HG03060 (cell line): ENCODE results near the gene MACC1.
A peak's percentile ranks its signal among the peaks of the same experiment; 100 is the strongest.

Experiments used
- ATAC-seq: cut with Tn5 transposase; IDR thresholded peaks from one replicate; pipeline ENCODE4 v1.9.1; 2021; ENCODE audit warnings: low read depth, moderate number of reproducible peaks; ENCODE audit not compliant: unreplicated experiment

MACC1 gene, protein sequence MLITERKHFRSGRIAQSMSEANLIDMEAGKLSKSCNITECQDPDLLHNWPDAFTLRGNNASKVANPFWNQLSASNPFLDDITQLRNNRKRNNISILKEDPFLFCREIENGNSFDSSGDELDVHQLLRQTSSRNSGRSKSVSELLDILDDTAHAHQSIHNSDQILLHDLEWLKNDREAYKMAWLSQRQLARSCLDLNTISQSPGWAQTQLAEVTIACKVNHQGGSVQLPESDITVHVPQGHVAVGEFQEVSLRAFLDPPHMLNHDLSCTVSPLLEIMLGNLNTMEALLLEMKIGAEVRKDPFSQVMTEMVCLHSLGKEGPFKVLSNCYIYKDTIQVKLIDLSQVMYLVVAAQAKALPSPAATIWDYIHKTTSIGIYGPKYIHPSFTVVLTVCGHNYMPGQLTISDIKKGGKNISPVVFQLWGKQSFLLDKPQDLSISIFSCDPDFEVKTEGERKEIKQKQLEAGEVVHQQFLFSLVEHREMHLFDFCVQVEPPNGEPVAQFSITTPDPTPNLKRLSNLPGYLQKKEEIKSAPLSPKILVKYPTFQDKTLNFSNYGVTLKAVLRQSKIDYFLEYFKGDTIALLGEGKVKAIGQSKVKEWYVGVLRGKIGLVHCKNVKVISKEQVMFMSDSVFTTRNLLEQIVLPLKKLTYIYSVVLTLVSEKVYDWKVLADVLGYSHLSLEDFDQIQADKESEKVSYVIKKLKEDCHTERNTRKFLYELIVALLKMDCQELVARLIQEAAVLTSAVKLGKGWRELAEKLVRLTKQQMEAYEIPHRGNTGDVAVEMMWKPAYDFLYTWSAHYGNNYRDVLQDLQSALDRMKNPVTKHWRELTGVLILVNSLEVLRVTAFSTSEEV

DNA sequence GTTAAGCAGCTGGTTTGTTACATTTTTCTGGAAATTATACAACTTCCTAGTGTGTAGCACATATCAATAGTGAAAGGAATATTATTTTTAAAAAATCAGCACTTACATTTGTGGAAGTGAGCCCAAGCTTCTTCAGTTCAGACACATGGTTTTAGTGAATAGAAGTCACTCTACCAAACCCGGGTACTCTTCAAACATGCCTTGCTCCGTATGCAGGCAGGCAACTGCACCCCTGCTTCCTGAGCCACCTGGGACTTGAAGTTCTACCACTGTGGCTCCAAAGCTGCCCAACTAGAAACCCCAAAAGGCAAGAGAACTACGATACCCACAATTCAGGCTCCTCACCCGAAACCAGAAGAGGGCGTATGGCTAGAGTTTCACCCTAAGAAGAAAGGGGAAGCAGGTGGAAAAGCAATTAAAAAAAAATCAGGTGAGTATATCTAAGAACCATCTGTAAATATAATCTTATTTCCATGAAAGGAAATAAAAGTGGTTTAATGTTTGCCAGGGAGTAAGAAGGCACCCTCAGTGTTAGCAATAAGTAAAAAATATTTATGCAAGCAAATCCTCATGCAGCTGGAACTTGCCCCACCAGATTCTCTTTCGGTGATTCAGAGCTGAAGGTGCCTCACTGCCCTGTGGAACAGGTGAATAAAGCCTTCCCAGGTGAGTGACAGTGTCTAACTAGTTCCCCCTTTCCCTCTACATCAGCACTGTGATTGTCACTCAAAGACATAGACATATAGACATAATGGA, at the start of gene MACC1:
Gene MACC1, minus strand, starts transcription at position 192 of the 756 bp plus-strand sequence. CDS start 55,522 bp downstream, outside the sequence.
- peak; percentile 28 for ATAC-seq

- ATAC-seq = no peak
These were observed 47.4 kb upstream of the MACC1 start for GRCh38 chr7:20264623-20265022.

DNA sequence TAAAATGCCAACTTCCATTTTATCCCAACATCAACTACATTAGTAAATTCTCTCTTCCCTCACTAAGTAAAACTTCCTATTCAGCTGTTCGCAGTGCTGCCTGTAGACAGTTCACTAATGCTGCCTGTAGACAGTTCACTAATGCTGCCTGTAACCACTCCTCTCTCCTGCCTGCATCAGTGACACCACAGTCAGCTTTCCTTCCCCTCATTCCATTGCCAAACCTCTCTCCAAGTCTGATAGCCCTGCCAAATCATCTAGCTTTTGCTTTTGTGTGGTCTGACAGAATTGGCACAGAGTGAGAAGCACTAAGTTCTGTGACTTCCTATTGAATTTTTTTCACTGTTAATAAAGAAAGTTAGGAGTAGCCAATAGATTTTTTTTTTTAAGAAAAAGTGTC, 43.0 kb upstream of the MACC1 start:
- no peak for ATAC-seq

DNA sequence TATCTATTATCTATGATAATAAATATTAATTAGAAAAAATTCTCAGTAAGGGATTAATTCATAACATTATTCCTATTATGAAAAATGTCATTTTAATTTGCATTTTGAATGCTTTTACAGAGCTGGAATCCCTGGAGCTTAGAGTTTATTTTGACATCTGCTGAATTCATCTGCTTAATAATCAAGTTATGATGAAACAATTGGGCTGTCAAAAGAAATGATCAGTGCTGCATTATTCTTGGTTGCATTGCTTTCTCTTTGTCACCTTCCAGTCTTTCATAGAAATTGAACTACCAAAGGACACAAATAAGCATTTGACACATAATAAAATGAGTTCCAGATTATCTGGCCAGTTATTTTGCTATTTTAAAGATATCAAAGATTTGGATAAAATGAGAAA, 40.0 kb upstream of the MACC1 start:
- ATAC-seq = no peak

- ATAC-seq = no peak
These were observed 32.7 kb upstream of the MACC1 start for GRCh38 chr7:20249920-20250319.

GRCh38 chr7:20249376-20249775, 32.2 kb upstream of the MACC1 start:
- no peak for ATAC-seq

DNA sequence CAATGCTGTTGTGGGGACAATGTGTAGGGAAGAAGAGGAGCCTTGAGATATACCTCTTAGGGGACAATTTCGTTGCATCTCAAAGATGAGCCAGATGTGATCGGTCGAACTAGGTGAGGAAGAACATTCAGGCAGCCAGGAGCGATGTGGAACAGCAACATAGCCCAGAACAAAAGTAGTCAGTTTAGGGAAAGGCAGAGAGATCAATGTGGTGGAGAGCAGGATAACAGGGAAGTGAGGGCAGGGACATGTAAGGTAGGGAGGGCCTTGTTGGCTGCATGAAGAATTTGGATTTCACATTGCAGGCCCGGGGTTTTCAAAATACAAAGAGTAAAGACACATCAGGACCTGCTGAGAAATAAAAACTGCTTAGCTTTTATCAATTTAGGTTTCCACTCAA, 29.1 kb upstream of the MACC1 start:
- no peak for ATAC-seq

- no peak for ATAC-seq
These were observed 27.3 kb upstream of the MACC1 start for GRCh38 chr7:20244334-20245120.

- ATAC-seq = no peak
These were observed 24.7 kb upstream of the MACC1 start for GRCh38 chr7:20241911-20242261.

DNA sequence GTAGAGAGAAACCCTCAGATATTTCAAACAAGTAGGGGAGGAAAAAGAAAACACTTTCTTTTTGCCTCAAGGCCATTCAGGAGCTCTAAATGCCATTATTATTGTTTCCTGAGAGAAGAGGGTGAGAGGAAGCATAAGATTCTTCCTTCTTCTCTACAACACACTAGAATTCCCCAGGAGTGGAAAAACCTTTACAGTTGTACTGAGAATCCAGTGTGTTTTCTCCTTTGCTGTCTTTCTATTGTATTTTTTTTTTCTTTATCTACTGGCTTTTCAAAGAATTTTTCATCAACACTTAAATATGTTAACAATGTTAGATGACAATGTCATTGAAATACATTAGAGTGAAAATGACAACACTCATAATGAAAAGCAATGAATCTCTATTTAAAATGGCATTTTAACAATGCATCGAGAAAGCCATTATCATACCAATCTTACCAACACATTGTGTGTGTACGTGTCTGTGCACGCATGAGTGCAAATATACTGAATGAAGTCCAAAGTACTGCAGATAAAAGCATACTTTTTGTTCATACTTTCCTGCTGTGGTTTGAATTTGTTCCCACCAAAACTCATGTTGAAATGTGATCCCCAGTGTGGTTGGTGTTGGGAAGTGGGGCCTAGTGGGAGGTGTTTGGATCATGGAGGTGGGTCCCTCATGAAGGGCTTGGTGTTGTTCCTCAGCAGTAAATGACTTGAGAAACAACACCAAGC, 24.2 kb upstream of the MACC1 start:
- ATAC-seq = no peak

DNA sequence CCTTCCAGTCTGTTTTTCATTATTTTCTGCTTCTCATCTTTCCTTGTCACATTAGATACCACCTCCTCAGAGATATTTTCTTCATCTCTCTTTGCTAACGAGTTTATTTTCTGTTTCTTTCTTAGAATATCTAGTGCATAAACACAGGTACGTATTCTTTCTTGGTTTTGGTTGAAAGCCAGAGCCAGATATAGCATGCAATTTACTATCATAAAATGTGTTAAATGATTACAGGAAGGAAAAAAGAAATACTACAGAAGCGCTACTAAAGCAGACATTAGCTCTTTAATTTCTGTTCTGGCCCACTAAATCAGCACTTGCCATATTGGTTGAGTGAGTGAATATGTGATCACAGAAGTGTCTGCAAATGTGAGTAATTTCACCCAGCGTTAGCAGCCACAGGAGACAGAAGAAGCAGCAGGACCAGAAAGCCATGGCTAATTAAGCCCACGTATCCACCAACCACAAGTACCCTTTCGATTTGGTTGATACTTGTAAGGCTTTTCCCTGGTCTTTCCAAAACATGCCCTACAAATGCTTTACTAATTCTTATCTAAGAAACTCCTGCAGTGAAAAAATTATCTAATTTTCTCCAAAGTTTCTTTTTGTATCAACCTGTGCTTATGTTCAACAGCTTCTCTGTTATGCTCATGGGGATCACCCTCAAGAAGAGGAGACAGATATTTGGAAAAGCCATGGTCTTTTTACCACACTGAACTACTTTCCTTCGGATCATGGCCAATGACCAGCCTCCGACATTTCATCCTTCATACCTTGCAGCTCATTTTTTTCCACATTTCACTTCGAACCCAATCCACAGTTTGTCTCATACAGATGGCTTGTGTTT, 23.1 kb upstream of the MACC1 start:
- ATAC-seq = peak; percentile 31

- ATAC-seq = peak; percentile 87
These were observed 21.7 kb upstream of the MACC1 start for GRCh38 chr7:20238754-20239324.

DNA sequence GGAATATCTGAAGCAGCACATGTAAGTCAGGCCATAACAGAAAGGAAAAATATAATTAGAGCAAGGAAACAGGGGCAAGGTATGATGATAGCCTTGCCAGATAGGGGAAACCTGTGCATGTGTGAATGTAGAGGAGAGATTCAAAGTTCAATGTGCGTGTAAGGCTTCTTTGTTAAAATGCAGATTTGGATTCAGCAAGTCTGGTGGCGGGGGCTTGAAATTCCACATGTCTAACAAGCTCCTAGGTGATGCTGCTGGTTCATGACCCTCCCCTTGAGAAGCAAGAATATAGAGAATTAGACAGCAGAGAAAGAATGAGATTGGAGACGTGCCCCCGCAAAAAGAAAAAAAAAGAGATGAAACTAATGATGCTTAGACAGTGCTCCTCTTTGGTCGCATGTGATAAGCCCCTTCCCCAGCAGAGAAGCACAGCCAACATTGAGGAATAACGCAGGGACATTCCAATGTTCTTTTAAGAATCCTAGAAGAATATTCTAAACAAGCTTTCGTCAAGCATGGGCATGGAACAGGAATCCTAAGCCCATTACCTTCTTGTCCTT, 21.1 kb upstream of the MACC1 start:
- ATAC-seq = no peak

DNA sequence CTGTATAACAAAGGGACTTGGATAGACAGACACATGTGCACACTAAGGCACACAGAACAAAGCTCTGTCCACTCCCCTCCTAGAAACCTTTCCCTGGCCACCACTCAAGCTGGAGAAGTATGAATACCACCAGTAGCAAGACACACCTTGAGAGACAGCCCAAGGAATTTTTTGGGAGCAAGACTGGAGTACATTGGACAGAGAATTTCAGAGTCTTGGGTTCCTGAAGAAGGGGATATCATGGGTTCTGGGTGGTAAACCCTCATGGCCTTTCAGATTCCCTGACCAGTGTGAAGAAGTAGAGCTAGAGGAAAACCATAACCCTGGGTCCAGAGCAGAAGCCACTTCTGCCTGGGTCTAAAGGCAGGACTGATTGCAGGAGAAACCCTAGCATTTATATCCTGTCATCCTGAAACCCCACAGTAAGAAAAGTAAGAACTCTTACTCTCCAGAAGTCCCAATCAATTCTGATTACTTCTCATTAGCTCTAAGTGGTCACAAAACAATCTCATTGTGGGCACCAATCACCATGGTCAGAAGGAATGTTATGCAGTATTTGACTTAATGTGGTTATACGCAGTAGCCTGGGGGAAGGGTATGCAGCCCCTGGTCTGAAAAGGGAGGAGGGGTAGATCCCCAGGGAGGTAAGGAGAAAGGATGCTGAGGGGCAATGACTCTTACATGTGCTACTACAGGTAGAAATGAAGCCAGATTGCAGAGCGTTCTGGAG, 20.4 kb upstream of the MACC1 start:
- ATAC-seq = no peak

DNA sequence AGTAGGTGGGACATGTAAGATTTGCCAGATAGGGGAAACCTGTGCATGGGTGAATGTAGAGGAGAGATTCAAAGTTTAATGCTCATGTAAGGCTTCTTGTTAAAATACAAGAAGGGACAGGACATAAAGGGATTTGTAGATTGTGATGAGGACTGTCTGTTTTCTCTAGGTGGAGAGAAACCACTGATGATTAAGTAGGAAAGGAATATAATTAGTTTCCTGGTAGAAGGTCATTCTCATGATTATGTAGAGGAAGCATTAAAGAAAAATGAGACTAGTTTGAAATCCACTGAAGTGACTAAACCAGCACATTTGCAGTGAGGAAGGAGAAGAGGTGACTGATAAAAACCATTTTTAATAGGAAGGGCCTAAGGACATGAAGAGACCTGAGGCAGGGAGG, 19.6 kb upstream of the MACC1 start:
- ATAC-seq = no peak

DNA sequence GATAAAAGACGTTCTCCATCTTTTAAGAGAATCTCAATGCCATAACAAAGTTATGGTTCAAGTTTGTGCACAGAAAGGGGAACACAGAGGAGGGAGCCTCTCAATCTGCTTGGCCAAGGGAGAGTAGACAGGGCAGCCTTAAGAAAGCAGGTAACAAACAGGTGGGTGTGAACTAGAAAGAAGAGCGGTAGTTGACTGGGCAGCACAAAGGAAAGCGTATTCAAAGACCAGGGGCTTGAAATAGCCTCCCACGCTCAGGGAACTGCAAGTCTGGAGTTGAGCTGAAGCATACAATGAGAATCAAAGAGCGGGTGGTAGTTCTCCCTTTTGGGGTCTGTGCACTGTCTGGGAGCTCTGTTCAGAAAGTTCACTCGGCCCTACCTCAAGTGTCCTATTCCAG, 18.9 kb upstream of the MACC1 start:
- ATAC-seq = no peak

GRCh38 chr7:20235288-20235687, 18.1 kb upstream of the MACC1 start:
- ATAC-seq = no peak
